PC-9 (cell line): Measurements from ENCODE around the gene CPXM2. TPM values are rescaled to one million over a fixed set of nuclear protein-coding genes. Genes with fewer than 3 reads are reported as not detected.

Experiments
- BruUV-seq: library from RNA; stranded (reverse); fragments of 400-500 nt; replicated peaks from 2 replicates; lab custom pipeline; 2021; lab: Mats Ljungman, UMichigan
- CTCF ChIA-PET: fragments of 300-600 bp; sonication (Branson Sonifier 250); formaldehyde crosslinking; loops from one replicate; lab custom pipeline; 2022; ENCODE audit warnings: antibody characterized with exemption; lab: Charles Lee
- POLR2A ChIA-PET: fragments of 300-600 bp; sonication (Branson Sonifier 250); formaldehyde crosslinking; loops from one replicate; lab custom pipeline; 2022; ENCODE audit warnings: antibody characterized with exemption; ENCODE audit not compliant: unreplicated experiment; lab: Charles Lee
- DNase-seq, 2 experiments: peaks; one replicate each; pipeline versions ENCODE4 v3.0.0 to v3.0.0-alpha.2; 2015 to 2022; ENCODE audit warnings: mixed read lengths in 1 of 2
- H2AFZ ChIP-seq: fragments of 200-600 bp; sonication (generic); 2 replicates; pipeline ENCODE4 v1.8.1; 2017; ENCODE audit warnings: antibody characterized with exemption
- H3F3A ChIP-seq: fragments of 200-600 bp; sonication (generic); 2 replicates; pipeline ENCODE4 v1.8.1; 2017; ENCODE audit warnings: antibody characterized with exemption, mild to moderate bottlenecking, low read depth; ENCODE audit not compliant: insufficient read depth
- H3K27ac ChIP-seq: fragments of 200-600 bp; sonication (generic); 2 replicates; pipeline ENCODE4 v1.6.1; 2016; ENCODE audit warnings: mixed run types
- H3K27me3 ChIP-seq: fragments of 200-600 bp; sonication (generic); 2 replicates; pipeline ENCODE4 v1.6.1; 2016; ENCODE audit warnings: low read depth, mixed run types; ENCODE audit not compliant: insufficient read depth
- H3K36me3 ChIP-seq: fragments of 200-600 bp; sonication (generic); 2 replicates; pipeline ENCODE4 v1.6.1; 2016; ENCODE audit warnings: low read depth, mixed run types
- H3K4me1 ChIP-seq: fragments of 200-600 bp; sonication (generic); replicated peaks from 2 replicates; pipeline ENCODE4 v1.6.1; 2016; ENCODE audit warnings: mixed run types; ENCODE audit not compliant: insufficient read depth
- H3K4me2 ChIP-seq: fragments of 200-600 bp; sonication (generic); 2 replicates; pipeline ENCODE4 v1.6.1; 2017; ENCODE audit warnings: mixed run types
- H3K4me3 ChIP-seq: fragments of 200-600 bp; sonication (generic); 2 replicates; pipeline ENCODE4 v1.6.1; 2016; ENCODE audit warnings: mixed run types
- H3K79me2 ChIP-seq: fragments of 200-600 bp; sonication (generic); 2 replicates; pipeline ENCODE4 v1.6.1; 2017; ENCODE audit warnings: low read depth, mixed run types
- H3K9me2 ChIP-seq: fragments of 200-600 bp; sonication (generic); 2 replicates; pipeline ENCODE4 v1.8.1; 2017; ENCODE audit warnings: mild to moderate bottlenecking; ENCODE audit not compliant: insufficient read depth
- H3K9me3 ChIP-seq: fragments of 200-600 bp; sonication (generic); 2 replicates; pipeline ENCODE4 v1.8.1; 2016; ENCODE audit warnings: low read depth; ENCODE audit not compliant: insufficient read depth
- H4K20me1 ChIP-seq: fragments of 200-600 bp; sonication (generic); 2 replicates; pipeline ENCODE4 v1.8.1; 2017; ENCODE audit not compliant: insufficient read depth
- CTCF ChIP-seq: fragments of 200-600 bp; sonication (generic); conservative IDR thresholded peaks from 2 replicates; pipeline ENCODE4 v1.6.1; 2017; ENCODE audit warnings: mixed run types, antibody characterized with exemption, mild to moderate bottlenecking, moderate library complexity
- EZH2 ChIP-seq: fragments of 200-600 bp; sonication (generic); IDR thresholded peaks from 2 replicates; pipeline ENCODE4 v1.8.0; 2017; ENCODE audit warnings: antibody characterized with exemption, low read depth
- intact Hi-C: fragments of 100-400 bp; cut with micrococcal nuclease; formaldehyde crosslinking; loops from one replicate; pipeline ENCODE4 v1.10.0; 2022; ENCODE audit not compliant: unreplicated experiment
- total RNA-seq: library from RNA; stranded (reverse); gene quantifications from 2 replicates; pipeline ENCODE4 v1.2.3, GENCODE V29; 2021

Gene CPXM2
- total RNA-seq, 1 experiment from 2014 or later, result not detected

GRCh38 chr10:123751342-123752134, 140.1 kb downstream of the CPXM2 start:
- BruUV-seq, result no TSS peak
- Histone ChIP-seq H3K4me3 (no peak overlapping the region), H3K36me3 (no peaks in the 10 kb centered on the region), H3K9me3 (no peaks in the 10 kb centered on the region), H3K79me2 (no peaks in the 10 kb centered on the region), H2AFZ (no peak overlapping the region), H3K27me3 (peaks cover 52% of the 10 kb centered on the region), H3K4me2 (no peak overlapping the region), H3K9me2 (no peaks in the 10 kb centered on the region), H3K27ac (no peak overlapping the region), H4K20me1 (no peaks in the 10 kb centered on the region), H3K4me1 (no peaks in the 10 kb centered on the region), H3F3A (no peaks in the 10 kb centered on the region)
- POLR2A ChIA-PET, result no interaction called here
- CTCF ChIA-PET, result no interaction called here
- intact Hi-C loops, result no loop called here
- DNase-seq, result no peak
- TF ChIP-seq CTCF, result no peak
- TF ChIP-seq EZH2, result no peak

- H4K20me1 ChIP-seq, result no peaks in the 10 kb centered on the region
- no peaks in the 10 kb centered on the region for H3K79me2 ChIP-seq
- CTCF ChIA-PET, result no interaction called here
- H3K4me3 ChIP-seq, result no peak overlapping the region
- DNase-seq, result no peak
- no peaks in the 10 kb centered on the region for H3K36me3 ChIP-seq
- no peak overlapping the region for H2AFZ ChIP-seq
- H3K4me2 ChIP-seq, result no peak overlapping the region
- H3F3A ChIP-seq, result no peaks in the 10 kb centered on the region
- H3K9me3 ChIP-seq, result no peaks in the 10 kb centered on the region
- H3K27me3 ChIP-seq, result peaks cover 49% of the 10 kb centered on the region
- POLR2A ChIA-PET, result no interaction called here
- intact Hi-C loops, result no loop called here
- H3K9me2 ChIP-seq, result no peaks in the 10 kb centered on the region
- no peaks in the 10 kb centered on the region for H3K4me1 ChIP-seq
- no TSS peak for BruUV-seq
- TF ChIP-seq EZH2 (no peak), CTCF (no peak)
- H3K27ac ChIP-seq, result no peak overlapping the region
Measured at GRCh38 chr10:123750901-123751300, 140.7 kb downstream of the CPXM2 start.

- CTCF ChIA-PET, result no interaction called here
Measured at GRCh38 chr10:123748711-123749110, 142.9 kb downstream of the CPXM2 start.

More at GRCh38 chr10:123748711-123749110, 142.9 kb downstream of the CPXM2 start:
- no peaks in the 10 kb centered on the region for H3K9me3 ChIP-seq
- no peaks in the 10 kb centered on the region for H4K20me1 ChIP-seq
- POLR2A ChIA-PET, result no interaction called here
- H3K36me3 ChIP-seq, result no peaks in the 10 kb centered on the region
- TF ChIP-seq CTCF, result no peak
- no peak for TF ChIP-seq EZH2
- no peaks in the 10 kb centered on the region for H3F3A ChIP-seq
- no peak overlapping the region for H3K4me2 ChIP-seq
- DNase-seq, result no peak
- intact Hi-C loops, result no loop called here
- H3K9me2 ChIP-seq, result no peaks in the 10 kb centered on the region
- peaks cover 47% of the 10 kb centered on the region for H3K27me3 ChIP-seq
- H3K4me1 ChIP-seq, result no peaks in the 10 kb centered on the region
- no peak overlapping the region for H2AFZ ChIP-seq
- no peaks in the 10 kb centered on the region for H3K79me2 ChIP-seq
- H3K27ac ChIP-seq, result no peak overlapping the region
- H3K4me3 ChIP-seq, result no peak overlapping the region
- no TSS peak for BruUV-seq
